Fibroblast of skin of right quadriceps (primary cell): ENCODE measurements around the gene IPMK.
A peak's percentile ranks its signal among the peaks of the same experiment; 100 is the strongest.

Source experiments
- DNase-seq: peaks from one replicate; pipeline ENCODE4 v3.0.0-alpha.2; 2013

IPMK gene

DNA sequence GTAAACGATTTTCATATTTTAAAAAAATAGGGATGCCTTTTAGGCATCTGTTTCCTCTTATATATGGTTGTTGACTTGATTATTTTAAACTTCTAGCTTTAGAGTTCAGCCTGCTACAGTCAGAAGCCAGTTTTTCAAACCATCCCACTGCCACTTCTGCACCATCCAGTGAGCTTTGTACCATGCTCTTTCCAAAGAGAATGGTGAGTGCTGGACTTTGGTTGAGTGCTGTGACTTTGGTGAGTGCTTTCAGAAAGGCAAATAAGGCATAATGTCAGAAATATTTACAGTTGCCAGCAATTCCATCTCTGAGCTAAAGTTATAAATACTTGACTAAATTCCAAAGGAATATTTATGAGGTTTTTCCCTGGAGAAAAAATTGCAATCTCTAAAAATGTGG, 117.4 kb downstream of the IPMK start:
- no peak for DNase-seq

DNA sequence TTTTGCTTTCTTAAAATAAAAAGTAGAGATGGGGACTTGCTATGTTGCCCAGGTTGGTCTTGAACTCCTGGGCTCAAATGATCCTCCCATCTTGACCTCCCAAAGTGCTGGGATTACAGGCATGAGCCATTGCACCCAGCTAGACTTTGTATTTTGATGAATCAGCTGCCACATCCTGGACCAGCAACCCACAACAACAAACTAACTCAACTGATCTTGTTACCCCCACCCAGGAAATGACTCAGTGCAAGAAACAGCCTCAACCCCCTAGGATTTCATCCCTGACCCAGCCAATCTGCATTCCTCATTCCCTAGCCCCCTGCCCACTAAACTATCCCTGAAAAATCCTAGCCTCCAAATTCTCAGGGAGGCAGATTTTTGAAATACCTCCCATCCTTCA, 123.8 kb downstream of the IPMK start:
- peak; percentile 4 for DNase-seq
